Measurements from ENCODE around the gene ASB8.

GRCh38 chr12:48197549-48197970 is 40.2 kb upstream of the ASB8 start:
- TF ChIP-seq EZH2 (IDR thresholded peaks at IDR 0.05; ENCODE audit: low read length, unreplicated experiment) = no peak
- peak; percentile 60 for TF ChIP-seq CTCF (conservative IDR thresholded peaks at IDR 0.05; ENCODE audit: low read depth, low read length)
- TF ChIP-seq EZH2phosphoT487 (IDR thresholded peaks at IDR 0.05; ENCODE audit: borderline replicate concordance, low read length) = no peak
